ENCODE results near the gene CPSF2.

GRCh38 chr14:92164958-92165357 lies 43.2 kb downstream of the CPSF2 start:
- no peak for TF ChIP-seq SUZ12 (IDR thresholded peaks at IDR 0.05; ENCODE audit: extremely low read depth, insufficient read depth, insufficient read length)
- TF ChIP-seq YY1 (IDR thresholded peaks at IDR 0.05; ENCODE audit: insufficient read depth, insufficient read length), result no peak
- no peak for TF ChIP-seq ZNF274 (IDR thresholded peaks at IDR 0.05; ENCODE audit: low read depth, low read length)
